Dedifferentiated amniotic fluid mesenchymal stem cell (primary cell): ENCODE measurements around the gene PRRT1B.
"Not testable (repeated sequence)": the region's sequence is repeated elsewhere in the genome, so short reads cannot be mapped to it uniquely, and the experiment has no call there.

ENCODE experiments used
- DNase-seq: peaks from one replicate; pipeline ENCODE4 v3.0.0-alpha.2; 2016; ENCODE audit errors: extremely low spot score

PRRT1B gene

DNA sequence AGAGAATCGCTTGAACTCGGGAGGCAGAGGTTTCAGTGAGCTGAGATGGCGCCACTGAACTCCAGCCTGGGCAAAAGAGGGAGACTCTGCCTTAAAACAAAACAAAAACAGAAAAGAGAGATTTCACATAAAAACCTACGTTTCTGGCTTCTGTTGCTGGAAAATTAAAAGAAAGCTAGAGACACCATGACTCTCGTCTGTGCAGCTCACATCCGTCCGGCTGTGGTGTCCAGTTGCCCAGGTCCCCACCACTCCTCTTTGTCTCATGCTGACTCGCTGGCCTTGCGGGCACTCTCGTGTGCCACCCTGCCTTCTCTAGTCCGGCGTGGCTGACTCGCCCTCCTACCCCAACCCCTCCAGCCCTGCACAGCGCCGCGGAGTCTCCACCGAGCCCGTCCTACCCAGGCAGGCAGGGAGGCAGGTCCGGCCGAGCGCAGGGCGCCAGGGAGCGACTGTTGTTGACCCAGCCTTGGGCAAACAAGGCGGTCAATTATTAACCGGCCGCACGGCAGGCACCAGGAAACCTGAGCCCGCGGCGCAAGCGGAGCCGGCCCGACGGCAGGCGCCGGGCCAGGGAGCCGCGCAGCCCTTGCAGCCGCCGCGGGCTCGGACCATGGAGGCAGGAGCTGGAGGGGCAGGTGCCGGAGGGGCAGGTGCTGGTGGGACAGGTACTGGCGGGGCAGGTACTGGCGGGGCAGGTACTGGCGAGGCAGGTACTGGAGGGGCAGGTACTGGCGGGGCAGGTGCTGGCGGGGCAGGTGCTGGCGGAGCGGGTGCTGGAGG lies at the start of gene PRRT1B:
Gene PRRT1B (plus strand): TSS at position 521 of the 783 bp plus-strand sequence. CDS start 93 bp downstream, at position 614.
- no peak for DNase-seq

DNA sequence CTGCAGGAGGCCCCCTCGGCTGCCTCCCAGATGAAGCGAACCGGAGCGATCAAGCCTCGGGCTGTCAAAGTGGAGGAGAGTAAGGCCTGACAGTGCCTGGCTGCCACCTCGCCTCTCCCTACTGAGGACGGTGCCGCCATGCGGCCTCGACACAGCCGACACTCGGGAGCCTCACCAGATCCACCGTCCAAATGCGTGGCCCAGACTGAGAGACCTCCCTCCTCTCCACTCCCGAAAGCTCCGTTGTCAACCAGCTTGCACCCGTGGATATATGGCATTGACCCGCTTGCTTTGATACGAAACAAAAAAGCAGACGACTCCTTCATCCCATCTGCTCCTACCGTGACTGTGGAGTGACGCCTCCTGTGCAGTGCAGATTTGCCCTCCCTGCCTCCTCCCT lies 49.5 kb upstream of the PRRT1B start:
- no peak for DNase-seq

DNA sequence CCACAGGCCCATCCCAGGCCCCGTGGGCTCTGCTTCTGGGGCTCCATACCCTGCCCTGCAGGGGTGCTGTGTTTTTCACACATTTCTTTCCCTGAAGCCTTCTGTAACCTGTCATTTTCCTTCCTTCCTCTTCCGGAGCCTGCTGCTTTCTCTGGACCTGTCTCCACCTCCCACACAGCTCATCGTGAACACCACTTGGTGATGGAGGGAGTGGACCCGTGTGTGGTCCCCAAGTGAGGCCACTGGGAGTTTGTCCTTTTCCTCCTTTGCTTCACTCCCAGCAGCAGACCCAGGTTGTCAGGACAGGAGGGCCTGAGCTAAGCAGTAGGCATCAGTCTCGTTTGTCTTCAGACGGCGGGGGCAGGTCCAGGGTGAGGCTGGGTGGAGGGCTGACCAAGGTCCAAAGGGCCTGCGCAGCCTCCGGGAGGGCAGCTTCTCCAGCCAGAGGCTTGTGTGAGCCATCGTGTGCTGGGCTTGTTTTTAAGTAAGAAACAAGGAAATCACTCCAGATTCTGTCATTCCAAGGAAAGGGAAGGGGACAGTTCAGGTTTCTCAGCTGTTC lies 48.4 kb upstream of the PRRT1B start:
- DNase-seq, result no peak

DNA sequence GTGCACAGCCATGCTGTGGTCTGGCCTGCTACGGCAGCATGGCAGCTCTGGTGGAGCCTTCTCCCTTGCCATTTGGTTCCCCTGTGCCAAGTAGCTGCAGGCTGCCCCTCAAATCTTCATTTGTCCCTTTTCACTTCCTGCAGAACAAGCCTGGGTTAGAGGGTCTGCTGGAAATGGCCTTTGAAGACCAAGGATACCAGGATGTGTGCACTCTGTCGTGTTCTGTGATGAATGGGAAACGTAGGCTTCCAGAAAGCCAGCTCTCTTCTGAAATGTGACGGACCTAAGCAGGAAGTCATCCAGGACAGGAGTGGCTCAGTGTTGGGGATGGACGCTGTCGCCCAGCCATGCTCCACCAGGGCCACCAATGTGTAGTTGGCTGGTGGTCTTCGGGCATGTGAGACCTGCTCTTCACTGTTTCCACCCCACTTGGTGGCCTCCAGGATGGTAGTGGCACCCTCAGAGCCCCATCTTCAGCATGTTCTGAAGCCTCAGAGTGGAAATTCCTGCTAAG lies 46.0 kb upstream of the PRRT1B start:
- DNase-seq, result no peak

DNA sequence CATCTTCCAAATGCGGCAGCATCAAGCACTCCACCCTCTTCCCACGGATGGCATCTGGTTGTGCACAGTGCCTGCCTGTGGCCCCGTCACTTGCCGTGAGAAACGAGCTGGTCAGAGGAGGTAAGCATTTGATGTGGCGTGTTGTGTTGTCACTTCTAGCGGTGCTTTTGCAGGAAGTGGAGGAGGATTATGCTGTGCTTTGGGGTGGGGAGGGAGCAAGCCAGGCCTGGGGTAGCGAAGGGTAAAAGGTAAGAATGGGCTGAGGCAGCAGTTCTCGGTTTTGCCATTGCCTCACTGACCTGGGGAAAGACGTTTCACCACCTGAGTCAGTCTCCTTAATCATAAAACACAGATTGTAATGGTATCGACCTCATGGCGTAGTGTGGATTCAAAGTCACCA lies 44.9 kb upstream of the PRRT1B start:
- no peak for DNase-seq

DNA sequence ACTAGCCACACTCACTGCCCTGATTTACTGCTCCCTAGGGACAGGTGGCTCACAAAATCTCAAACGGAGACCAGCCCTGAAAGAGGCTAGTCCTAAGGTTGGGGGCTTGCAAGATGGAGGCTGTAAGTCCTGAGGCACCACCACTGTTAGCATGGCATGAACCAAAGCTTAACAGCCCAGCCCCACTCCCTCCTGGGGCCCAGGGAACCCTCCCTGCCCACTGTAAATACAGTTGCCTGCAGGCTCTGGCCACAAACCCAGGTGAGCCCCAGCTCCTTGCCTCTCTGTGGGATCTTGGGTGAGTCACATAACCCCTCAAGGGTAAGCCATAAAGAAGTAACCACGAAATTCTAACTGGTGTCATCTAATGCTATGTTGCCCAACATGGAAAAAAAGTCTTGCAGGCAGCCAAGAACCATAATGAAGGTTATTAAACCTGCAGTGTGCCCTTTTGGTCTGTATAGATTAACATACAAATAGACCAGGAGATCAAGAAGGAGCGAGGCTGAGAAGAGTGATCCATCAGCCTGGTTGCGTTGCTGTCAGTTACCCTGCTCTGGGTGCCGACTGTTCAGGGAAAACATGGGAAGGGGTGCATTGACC lies 44.3 kb upstream of the PRRT1B start:
- DNase-seq, result no peak

DNA sequence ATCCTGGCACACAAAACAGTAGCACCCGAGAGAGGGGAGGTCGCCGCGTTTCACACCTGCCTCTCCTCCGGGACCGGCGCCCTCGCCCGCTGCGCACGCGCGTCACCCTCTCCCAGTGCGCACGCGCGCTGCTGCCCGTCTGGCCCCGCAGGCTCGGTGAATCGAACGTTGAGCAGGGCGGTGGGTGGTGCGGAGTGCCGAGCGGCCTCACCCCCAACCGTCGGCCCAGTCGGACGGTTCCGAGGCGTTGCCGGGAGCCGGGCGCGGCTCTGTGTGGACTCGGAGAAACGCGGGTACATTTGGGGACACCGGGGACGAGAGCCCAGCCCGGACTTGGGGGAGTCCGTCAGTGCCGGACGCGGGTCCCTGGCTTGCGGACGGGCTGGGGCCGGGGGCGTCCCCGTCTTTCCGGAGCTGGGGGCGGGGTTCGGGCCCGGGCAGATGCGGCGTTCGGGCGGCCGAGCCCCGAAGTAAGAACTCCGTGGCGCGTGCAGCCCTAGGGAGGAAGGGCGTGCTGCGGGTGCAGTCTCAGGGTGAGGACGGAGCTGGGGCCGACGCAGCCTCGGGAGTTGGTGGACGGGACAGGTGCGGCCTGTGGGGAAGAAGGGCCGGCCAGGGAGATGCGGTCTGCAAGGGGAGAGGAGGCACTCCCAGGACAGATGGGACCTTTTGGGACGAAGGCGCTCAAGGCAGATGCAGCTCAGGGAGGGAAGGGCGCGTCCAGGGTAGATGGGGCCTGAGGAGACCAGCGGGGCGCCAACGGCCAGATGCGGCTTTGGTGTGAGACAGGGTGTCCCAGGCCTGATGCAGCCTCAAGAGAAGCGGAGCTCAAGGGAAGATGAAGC lies 42.3 kb upstream of the PRRT1B start, which contains the start of gene POMT1:
Gene POMT1 (plus strand): TSS at position 138 of the 845 bp plus-strand sequence. CDS start 1,301 bp downstream, outside the sequence.
- peak; percentile 76 for DNase-seq

DNA sequence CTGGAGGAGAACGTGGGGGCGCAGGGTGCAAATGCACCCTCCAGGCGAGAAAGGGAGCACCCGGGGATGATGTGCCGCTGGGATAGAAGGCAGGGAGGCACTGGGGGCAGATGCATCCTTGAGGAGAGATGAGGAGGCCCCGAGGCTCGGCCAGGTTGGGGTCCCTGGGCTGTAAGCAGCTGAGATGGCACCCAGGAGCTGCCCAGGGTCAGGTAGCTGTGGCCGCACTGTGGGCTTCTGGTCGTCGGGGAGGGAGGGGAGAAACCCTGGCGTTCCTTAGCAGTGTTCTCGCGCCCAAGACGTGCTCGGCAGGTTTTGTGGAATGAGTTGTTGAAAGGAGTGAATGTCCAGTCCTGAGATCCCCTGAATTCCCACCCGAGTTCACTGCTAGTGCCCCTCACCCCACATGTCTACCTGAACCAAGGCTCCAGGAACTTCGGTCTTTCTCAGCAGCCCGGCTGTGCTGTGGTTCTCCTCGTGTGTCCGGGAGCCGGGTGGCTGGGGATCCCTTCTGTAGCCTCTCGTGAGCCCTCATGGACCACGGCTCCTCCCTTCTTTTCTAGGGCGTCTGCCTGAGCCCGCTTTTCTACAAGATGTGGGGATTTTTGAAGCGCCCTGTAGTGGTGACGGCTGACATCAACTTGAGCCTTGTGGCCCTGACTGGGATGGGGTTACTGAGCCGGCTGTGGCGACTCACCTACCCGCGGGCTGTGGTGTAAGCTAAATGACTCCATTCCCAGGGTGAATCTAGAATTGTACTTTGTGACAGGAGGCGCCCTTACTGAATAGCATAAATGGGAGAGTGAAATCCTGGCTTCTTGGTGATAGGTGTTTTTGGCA lies 41.5 kb upstream of the PRRT1B start:
- DNase-seq, result no peak

DNA sequence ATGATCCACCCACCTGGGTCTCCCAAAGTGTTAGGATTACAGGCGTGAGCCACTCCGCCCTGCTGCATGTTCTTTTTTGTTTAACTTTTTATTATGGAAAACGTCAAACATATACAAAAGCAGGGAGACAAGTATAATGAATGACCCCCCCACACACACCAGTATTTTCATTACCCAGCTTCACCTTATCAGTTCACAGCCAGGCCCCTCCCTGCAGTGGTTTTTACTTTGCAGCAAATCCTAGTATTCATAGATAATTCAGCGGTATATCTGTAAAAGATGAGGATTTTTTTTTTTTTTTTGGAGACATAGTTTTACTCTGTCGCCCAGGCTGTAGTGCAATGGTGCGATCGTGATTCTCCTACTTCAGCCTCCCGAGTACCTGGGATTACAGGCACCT lies 40.3 kb upstream of the PRRT1B start:
- DNase-seq, result no peak

DNA sequence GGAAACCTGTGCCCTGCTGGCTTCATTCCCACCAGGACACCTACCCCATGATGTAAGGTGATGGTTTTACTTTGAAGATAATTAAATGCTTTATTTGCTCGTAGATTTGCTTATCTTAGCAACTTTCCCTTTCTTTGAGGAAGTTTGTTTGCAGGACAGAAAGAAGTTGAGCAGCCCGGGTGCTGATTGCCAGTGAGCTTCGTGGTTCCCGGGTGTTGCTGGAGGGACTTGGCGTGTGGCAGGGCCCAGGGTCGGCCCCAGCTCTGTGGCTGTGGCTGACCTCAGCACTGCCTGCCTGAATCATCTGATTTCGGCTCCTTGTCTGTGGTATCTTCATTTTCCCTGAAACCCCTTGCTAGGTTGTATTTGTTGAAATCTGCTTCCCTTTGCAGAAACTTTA lies 33.9 kb upstream of the PRRT1B start:
- DNase-seq, result no peak

DNA sequence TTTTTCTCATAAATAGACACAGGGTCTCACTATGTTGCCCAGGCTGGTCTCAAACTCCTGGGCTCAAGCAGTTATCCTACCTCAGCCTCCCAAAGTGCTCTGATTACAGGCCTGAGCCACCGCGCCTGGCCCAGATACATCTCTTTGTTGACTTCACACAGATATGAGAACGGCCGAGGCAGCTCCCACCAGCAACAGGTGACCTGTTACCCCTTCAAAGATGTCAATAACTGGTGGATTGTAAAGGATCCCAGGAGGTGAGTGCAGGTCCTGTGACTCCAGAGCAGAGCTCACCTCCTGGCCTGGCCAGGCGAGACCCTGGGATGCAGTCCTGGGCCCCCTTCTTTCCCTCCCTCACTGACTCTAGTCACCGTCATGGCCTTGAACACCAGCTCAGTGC lies 33.4 kb upstream of the PRRT1B start:
- DNase-seq, result no peak

DNA sequence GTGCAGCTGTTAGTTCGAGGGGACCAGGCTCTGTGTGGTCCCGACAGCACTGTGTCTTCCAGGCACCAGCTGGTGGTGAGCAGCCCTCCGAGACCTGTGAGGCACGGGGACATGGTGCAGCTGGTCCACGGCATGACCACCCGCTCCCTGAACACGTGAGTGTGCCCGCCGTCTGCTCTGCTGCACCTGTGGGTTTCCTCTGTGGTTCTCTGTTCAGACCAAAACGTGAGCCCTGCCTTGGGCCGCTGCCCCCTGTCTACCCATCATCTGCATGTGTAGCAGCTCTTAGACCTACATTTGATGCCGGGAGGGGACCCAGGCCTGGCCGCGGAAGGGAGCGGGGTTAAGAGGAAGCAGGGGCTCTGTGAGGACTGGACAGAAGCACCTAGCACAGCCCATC lies 32.1 kb upstream of the PRRT1B start:
- no peak for DNase-seq

DNA sequence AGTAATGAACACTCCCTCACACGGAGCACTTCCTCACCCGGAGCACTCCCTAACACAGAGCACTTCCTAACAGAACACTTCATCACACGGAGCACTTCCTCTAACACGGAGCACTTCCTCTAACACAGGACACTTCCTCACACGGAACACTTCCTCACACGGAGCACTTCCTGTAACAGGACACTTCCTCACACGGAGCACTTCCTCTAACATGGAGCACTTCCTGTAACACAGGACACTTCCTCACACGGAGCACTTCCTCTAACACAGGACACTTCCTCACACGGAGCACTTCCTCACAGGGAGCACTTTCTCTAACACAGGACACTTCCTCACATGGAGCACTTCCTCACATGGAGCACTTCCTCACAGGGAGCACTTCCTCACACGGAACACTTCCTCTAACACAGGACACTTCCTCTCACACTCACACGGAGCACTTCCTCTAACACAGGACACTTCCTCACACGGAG lies 29.7 kb upstream of the PRRT1B start:
- not testable (repeated sequence) for DNase-seq

DNA sequence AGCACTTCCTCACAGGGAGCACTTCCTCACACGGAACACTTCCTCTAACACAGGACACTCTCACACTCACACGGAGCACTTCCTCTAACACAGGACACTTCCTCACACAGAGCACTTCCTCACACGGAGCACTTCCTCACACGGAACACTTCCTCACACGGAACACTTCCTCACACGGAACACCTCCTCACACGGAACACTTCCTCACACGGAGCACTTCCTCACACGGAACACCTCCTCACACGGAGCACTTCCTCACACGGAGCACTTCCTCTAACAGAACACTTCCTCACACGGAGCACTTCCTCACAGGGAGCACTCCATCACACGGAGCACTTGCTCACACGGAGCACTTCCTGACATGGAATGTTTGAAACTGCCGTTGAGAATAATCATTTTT lies 29.2 kb upstream of the PRRT1B start:
- no peak for DNase-seq

DNA sequence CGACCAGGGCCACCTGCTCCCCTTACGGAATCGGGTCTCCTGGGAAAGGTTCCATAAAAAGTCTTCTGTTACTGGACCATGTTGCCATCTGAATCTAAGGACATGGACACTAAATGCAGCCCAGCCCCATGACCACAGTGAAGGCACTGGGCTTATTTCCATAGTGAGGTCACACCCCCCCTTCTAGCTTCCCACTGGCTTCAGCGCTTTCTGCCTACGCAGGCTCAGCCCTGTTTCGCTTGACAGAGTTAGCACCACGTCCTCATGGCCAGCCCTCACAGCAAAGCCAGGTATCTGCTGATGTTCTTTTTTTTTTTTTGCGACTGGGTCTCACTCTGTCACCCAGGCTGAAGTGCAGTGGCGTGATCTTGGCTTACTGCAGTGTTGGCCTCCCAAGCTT lies 28.4 kb upstream of the PRRT1B start:
- no peak for DNase-seq

DNA sequence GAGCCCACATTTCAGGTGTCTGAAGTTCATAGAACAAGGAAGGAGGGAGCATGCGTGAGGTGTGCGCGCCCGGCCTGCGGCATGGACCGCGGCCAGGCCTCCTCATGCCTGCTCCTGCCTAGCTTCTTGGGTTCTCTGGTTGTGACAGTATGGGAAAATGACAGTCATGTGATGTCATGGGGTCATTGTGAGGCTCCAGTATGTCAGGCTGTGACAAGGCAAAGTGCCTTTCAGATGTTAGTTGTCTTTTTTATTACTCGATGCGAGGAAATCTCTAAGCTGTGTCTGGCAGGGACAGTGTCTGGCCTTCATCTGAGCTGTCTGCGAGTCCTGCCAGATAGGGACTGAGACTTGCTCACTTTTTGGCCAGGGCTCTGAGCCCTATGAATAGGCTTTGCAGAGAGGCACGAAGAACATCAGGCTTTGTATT lies 27.5 kb upstream of the PRRT1B start:
- DNase-seq, result no peak

DNA sequence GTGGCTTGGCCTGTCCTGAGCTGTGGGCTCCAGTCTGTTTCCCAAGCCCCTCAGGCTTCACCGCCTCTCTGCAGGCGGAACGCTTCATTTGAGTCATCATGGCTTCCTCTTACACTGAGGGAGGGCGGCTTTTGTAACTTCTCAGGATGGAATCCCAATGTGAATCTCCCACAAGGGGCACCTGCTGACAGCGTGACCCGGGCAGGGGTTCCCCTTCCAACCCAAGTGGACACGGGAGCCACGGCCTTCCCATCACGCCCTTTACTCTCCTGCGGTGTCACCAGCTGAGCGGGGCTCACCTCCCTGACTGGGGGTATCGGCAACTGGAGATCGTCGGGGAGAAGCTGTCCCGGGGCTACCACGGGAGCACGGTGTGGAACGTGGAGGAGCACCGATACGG lies 26.8 kb upstream of the PRRT1B start:
- no peak for DNase-seq

DNA sequence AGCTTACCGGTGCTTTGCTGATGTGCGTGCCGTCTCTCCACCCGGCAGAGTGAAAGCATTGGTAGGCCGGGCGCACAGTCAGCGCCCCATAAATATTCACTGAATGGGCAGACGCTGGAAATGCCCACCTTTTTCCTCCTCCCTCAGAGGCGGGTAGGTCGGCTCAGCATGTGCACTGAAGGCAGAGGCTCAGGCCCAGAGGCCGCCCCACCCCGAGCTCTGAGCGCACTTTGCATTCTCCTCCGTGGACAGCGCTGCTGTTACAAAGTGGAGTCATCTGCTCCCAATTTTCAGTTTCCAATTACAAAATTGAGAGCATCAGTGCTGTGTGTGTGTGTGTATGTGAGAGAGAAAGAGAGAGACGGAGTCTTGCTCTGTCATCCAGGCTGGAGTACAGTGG lies 24.8 kb upstream of the PRRT1B start:
- DNase-seq, result no peak

DNA sequence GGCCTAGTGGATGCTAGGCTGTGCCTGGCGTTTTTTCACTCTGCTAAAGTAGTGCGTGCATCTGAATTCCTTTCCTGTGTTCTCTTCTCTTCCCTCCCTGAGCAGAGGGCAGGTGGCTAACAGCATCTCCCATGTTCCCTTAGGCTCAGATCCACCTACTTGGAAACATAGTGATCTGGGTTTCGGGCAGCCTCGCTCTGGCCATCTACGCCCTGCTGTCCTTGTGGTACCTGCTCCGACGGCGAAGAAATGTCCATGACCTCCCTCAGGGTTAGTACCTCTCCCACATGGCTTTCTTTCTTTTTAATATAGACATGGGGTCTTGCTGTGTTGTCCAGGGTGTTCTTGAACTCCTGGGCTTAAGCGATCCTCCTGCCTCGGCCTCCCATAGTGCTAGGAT lies 24.1 kb upstream of the PRRT1B start:
- DNase-seq, result no peak

DNA sequence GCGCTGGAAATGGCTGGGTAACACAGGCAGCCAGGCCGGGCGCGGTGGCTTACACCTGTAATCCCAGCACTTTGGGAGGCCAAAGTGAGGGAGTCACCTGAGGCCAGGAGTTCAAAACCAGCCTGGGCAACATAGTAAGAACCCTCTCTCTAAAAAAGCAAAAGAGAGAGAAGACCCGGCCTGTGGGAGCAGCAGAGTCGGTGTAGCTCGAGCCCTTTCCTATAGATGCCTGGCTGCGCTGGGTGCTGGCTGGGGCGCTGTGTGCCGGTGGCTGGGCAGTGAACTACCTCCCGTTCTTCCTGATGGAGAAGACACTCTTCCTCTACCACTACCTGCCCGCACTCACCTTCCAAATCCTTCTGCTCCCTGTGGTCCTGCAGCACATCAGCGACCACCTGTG lies 23.5 kb upstream of the PRRT1B start:
- no peak for DNase-seq
